H1 (cell line): ENCODE results near the gene ZBTB4. TPM values are rescaled to one million over a fixed set of nuclear protein-coding genes. Genes with fewer than 3 reads are reported as not detected.

Experiments used
- CBX5 ChIP-seq: fragments of 300-800, 300-1000 bp; sonication (generic); IDR thresholded peaks from 2 replicates; pipeline ENCODE4 v1.7.1; 2016; ENCODE audit warnings: antibody characterized with exemption, low read length, low read depth
- CEBPB ChIP-seq: IDR thresholded peaks from 2 replicates; pipeline ENCODE4 v1.6.1; 2012; ENCODE audit warnings: low read depth, low read length
- CHD1 ChIP-seq: IDR thresholded peaks from 2 replicates; pipeline ENCODE4 v1.6.1; 2012; ENCODE audit warnings: low read depth, low read length, improper control_type of control experiment
- POU5F1 ChIP-seq: IDR thresholded peaks from 2 replicates; pipeline ENCODE4 v1.6.1; 2011; ENCODE audit warnings: low read depth, mild to moderate bottlenecking, low read length, moderate library complexity
- RBBP5 ChIP-seq: IDR thresholded peaks from 2 replicates; pipeline ENCODE4 v1.7.1; 2012; ENCODE audit warnings: low read depth, mild to moderate bottlenecking, inconsistent platforms, low read length, moderate library complexity, borderline replicate concordance
- TAF7 ChIP-seq: optimal IDR thresholded peaks from 2 replicates; pipeline ENCODE3; 2011; ENCODE audit warnings: low read depth, mild to moderate bottlenecking, inconsistent platforms, low read length, moderate library complexity, borderline replicate concordance
- TEAD4 ChIP-seq: IDR thresholded peaks from 2 replicates; pipeline ENCODE4 v1.6.1; 2012; ENCODE audit warnings: low read depth, low read length, inconsistent platforms, mixed read lengths
- polyA plus RNA-seq, 7 experiments: library from polyadenylated mRNA; depleted of rRNA in 3 of 7; stranded (reverse) in 5 of 7; unstranded in 2 of 7; fragments of >200 nt in 5 of 7; fragments of 200-250 nt in 2 of 7; gene quantifications; 1 replicate in 5 of 7; 2 replicates in 1 of 7; 4 replicates in 1 of 7; pipeline versions ENCODE4 v1.2.1 to v1.2.3, GENCODE V29; 2011 to 2013; ENCODE audit warnings: missing spikeins in 2 of 7, mixed read lengths in 2 of 7
- total RNA-seq: library from RNA; stranded (reverse); fragmentation: NEBNext Ultra II Directional; extraction: Animal tissue kit (Norgen Biotek cat#: 25700); gene quantifications from 2 replicates; pipeline ENCODE4 v1.2.1, GENCODE V29; 2021
- TF ChIP-seq, protein P1 (sequence below): fragments of 300-600 bp; sonication (generic); IDR thresholded peaks from 2 replicates; pipeline ENCODE4 v1.7.1; 2012; ENCODE audit warnings: low read length, moderate library complexity, mild to moderate bottlenecking, inconsistent platforms; ENCODE audit not compliant: insufficient replicate concordance

The ZBTB4 gene
- total and polyA plus RNA-seq, 2 of the 8 experiments (the other 6 are each of a cell fraction or from before 2014, with no cell fraction given), result 5.9 to 10.1 TPM

DNA sequence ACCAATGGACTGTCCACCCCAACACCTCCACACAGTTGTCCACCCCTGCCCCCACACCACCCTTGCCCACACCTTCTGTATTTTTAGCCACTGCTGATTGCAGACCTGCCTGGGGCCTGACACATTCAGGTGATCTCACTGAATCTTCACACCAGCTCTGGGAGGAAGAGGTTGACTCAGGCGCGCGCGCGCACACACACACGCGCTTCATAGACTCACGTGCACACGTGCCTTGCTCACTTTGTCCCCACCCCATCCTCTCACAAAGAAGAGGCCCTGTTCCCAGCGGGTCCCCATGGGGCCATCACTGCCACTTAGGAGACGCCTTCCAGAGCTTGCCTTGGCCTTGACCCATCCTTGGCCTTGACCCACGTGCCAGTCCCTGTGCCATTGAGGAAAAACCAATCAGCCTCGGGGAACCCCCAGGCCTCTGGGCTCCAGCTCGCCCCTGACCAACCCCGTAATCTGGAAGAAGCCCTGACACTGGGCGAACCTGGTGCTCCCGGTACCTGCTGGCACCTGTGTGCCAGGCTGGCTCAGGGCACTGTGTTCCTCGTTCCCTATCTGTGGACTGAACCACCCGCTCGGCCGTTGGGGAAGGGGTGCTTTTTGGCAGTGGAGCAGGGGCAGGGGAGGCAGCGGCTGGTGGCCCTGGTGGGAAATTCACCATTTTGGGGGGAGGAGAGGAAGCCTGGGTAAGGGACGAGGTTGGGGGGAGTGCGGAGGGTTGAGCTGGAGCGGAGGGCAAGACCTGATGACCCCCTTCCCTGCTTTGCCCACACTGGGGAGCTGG is 68.6 kb downstream of the ZBTB4 start (continued):
- TF ChIP-seq, protein P1, sequence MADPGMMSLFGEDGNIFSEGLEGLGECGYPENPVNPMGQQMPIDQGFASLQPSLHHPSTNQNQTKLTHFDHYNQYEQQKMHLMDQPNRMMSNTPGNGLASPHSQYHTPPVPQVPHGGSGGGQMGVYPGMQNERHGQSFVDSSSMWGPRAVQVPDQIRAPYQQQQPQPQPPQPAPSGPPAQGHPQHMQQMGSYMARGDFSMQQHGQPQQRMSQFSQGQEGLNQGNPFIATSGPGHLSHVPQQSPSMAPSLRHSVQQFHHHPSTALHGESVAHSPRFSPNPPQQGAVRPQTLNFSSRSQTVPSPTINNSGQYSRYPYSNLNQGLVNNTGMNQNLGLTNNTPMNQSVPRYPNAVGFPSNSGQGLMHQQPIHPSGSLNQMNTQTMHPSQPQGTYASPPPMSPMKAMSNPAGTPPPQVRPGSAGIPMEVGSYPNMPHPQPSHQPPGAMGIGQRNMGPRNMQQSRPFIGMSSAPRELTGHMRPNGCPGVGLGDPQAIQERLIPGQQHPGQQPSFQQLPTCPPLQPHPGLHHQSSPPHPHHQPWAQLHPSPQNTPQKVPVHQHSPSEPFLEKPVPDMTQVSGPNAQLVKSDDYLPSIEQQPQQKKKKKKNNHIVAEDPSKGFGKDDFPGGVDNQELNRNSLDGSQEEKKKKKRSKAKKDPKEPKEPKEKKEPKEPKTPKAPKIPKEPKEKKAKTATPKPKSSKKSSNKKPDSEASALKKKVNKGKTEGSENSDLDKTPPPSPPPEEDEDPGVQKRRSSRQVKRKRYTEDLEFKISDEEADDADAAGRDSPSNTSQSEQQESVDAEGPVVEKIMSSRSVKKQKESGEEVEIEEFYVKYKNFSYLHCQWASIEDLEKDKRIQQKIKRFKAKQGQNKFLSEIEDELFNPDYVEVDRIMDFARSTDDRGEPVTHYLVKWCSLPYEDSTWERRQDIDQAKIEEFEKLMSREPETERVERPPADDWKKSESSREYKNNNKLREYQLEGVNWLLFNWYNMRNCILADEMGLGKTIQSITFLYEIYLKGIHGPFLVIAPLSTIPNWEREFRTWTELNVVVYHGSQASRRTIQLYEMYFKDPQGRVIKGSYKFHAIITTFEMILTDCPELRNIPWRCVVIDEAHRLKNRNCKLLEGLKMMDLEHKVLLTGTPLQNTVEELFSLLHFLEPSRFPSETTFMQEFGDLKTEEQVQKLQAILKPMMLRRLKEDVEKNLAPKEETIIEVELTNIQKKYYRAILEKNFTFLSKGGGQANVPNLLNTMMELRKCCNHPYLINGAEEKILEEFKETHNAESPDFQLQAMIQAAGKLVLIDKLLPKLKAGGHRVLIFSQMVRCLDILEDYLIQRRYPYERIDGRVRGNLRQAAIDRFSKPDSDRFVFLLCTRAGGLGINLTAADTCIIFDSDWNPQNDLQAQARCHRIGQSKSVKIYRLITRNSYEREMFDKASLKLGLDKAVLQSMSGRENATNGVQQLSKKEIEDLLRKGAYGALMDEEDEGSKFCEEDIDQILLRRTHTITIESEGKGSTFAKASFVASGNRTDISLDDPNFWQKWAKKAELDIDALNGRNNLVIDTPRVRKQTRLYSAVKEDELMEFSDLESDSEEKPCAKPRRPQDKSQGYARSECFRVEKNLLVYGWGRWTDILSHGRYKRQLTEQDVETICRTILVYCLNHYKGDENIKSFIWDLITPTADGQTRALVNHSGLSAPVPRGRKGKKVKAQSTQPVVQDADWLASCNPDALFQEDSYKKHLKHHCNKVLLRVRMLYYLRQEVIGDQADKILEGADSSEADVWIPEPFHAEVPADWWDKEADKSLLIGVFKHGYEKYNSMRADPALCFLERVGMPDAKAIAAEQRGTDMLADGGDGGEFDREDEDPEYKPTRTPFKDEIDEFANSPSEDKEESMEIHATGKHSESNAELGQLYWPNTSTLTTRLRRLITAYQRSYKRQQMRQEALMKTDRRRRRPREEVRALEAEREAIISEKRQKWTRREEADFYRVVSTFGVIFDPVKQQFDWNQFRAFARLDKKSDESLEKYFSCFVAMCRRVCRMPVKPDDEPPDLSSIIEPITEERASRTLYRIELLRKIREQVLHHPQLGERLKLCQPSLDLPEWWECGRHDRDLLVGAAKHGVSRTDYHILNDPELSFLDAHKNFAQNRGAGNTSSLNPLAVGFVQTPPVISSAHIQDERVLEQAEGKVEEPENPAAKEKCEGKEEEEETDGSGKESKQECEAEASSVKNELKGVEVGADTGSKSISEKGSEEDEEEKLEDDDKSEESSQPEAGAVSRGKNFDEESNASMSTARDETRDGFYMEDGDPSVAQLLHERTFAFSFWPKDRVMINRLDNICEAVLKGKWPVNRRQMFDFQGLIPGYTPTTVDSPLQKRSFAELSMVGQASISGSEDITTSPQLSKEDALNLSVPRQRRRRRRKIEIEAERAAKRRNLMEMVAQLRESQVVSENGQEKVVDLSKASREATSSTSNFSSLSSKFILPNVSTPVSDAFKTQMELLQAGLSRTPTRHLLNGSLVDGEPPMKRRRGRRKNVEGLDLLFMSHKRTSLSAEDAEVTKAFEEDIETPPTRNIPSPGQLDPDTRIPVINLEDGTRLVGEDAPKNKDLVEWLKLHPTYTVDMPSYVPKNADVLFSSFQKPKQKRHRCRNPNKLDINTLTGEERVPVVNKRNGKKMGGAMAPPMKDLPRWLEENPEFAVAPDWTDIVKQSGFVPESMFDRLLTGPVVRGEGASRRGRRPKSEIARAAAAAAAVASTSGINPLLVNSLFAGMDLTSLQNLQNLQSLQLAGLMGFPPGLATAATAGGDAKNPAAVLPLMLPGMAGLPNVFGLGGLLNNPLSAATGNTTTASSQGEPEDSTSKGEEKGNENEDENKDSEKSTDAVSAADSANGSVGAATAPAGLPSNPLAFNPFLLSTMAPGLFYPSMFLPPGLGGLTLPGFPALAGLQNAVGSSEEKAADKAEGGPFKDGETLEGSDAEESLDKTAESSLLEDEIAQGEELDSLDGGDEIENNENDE, result no peak
- no peak for TF ChIP-seq POU5F1
- TF ChIP-seq TEAD4, result no peak
- TF ChIP-seq CHD1, result no peak
- TF ChIP-seq CBX5, result no peak
- TF ChIP-seq TAF7, result no peak
- TF ChIP-seq CEBPB, result no peak
- TF ChIP-seq RBBP5, result no peak
